ENCODE measurements around the gene FKBP2. TPM values are rescaled to one million over a fixed set of nuclear protein-coding genes. Genes with fewer than 3 reads are reported as not detected.
A peak's percentile ranks its signal among the peaks of the same experiment; 100 is the strongest.

Gene FKBP2
- total RNA-seq, 1 donor from 2014 or later: 41.5 TPM

GRCh38 chr11:64285885-64286800 is 45.2 kb downstream of the FKBP2 start:
- peak overlapping the region; percentile 88 for H3K4me3 ChIP-seq (ENCODE audit: insufficient read depth, low read depth, low read length)
- H3K79me2 ChIP-seq (ENCODE audit: insufficient read depth, low read length): peaks cover 16% of the 10 kb centered on the region
- TF ChIP-seq EZH2 (IDR thresholded peaks at IDR 0.05; ENCODE audit: insufficient read depth, low read length) (no peak), CTCF (IDR thresholded peaks at IDR 0.05; ENCODE audit: insufficient read depth, low read depth, low read length) (no peak)
- peaks cover 5% of the 10 kb centered on the region for H3K36me3 Mint-ChIP-seq (ENCODE audit: low read depth, unreplicated experiment)
- H3K27ac ChIP-seq (ENCODE audit: low read depth, low read length): no peak overlapping the region
- H3K9ac ChIP-seq (ENCODE audit: low read length): peak overlapping the region; percentile 92
- no peaks in the 10 kb centered on the region for H3K9me3 ChIP-seq (ENCODE audit: insufficient read depth, low read depth, low read length)
- no peak for DNase-seq (ENCODE audit: low read depth)
- peak overlapping the region; percentile 30 for H3K27ac Mint-ChIP-seq (ENCODE audit: unreplicated experiment)
- H4K20me1 ChIP-seq (ENCODE audit: insufficient read depth, low read length): peaks cover 16% of the 10 kb centered on the region
- no peaks in the 10 kb centered on the region for H3K9me3 Mint-ChIP-seq (ENCODE audit: unreplicated experiment)
- peak overlapping the region; percentile 100 for H3K4me2 ChIP-seq (ENCODE audit: low read length)
- H3K4me1 Mint-ChIP-seq (ENCODE audit: low read depth, unreplicated experiment): peaks cover 3% of the 10 kb centered on the region
- peaks cover 10% of the 10 kb centered on the region for H3K4me1 ChIP-seq (ENCODE audit: insufficient read depth, low read length)
- peak overlapping the region; percentile 83 for H3K4me3 Mint-ChIP-seq (ENCODE audit: unreplicated experiment)
- H3K27me3 Mint-ChIP-seq (ENCODE audit: low read depth, unreplicated experiment): peaks cover 17% of the 10 kb centered on the region
- peaks cover 10% of the 10 kb centered on the region for H3K27me3 ChIP-seq (ENCODE audit: insufficient read depth, low read length)
- no peak for FAIRE-seq
- H2AFZ ChIP-seq (ENCODE audit: low read depth, low read length): peak overlapping the region; percentile 73
- H3K36me3 ChIP-seq (ENCODE audit: insufficient read depth, low read length): no peaks in the 10 kb centered on the region

- peaks cover 13% of the 10 kb centered on the region for H3K27me3 ChIP-seq (ENCODE audit: insufficient read depth, low read length)
- FAIRE-seq: no peak
- peaks cover 12% of the 10 kb centered on the region for H3K4me1 ChIP-seq (ENCODE audit: insufficient read depth, low read length)
- Mint-ChIP-seq H3K27me3 (ENCODE audit: low read depth, unreplicated experiment) (peaks cover 17% of the 10 kb centered on the region), H3K4me1 (ENCODE audit: low read depth, unreplicated experiment) (peaks cover 3% of the 10 kb centered on the region), H3K27ac (ENCODE audit: unreplicated experiment) (peak overlapping the region; percentile 30), H3K36me3 (ENCODE audit: low read depth, unreplicated experiment) (peaks cover 4% of the 10 kb centered on the region), H3K4me3 (ENCODE audit: unreplicated experiment) (peak overlapping the region; percentile 83), H3K9me3 (ENCODE audit: unreplicated experiment) (no peaks in the 10 kb centered on the region)
- H3K36me3 ChIP-seq (ENCODE audit: insufficient read depth, low read length): no peaks in the 10 kb centered on the region
- no peak overlapping the region for H3K4me3 ChIP-seq (ENCODE audit: insufficient read depth, low read depth, low read length)
- DNase-seq (ENCODE audit: low read depth): no peak
- H3K9ac ChIP-seq (ENCODE audit: low read length): no peak overlapping the region
- TF ChIP-seq EZH2 (IDR thresholded peaks at IDR 0.05; ENCODE audit: insufficient read depth, low read length) (no peak), CTCF (IDR thresholded peaks at IDR 0.05; ENCODE audit: insufficient read depth, low read depth, low read length) (no peak)
- no peaks in the 10 kb centered on the region for H3K9me3 ChIP-seq (ENCODE audit: insufficient read depth, low read depth, low read length)
- no peak overlapping the region for H3K27ac ChIP-seq (ENCODE audit: low read depth, low read length)
- H3K79me2 ChIP-seq (ENCODE audit: insufficient read depth, low read length): peaks cover 16% of the 10 kb centered on the region
- no peak overlapping the region for H2AFZ ChIP-seq (ENCODE audit: low read depth, low read length)
- peaks cover 16% of the 10 kb centered on the region for H4K20me1 ChIP-seq (ENCODE audit: insufficient read depth, low read length)
- peak overlapping the region; percentile 100 for H3K4me2 ChIP-seq (ENCODE audit: low read length)
Observed at GRCh38 chr11:64286801-64287159, 45.9 kb downstream of the FKBP2 start.
